ENCODE data around the gene VPS18.
A peak's percentile ranks its signal among the peaks of the same experiment; 100 is the strongest.
"Not testable (repeated sequence)": the region's sequence is repeated elsewhere in the genome, so short reads cannot be mapped to it uniquely, and the experiment has no call there.

VPS18 gene

GRCh38 chr15:40893733-40894680 is at the start of gene VPS18:
Gene VPS18 (plus strand): TSS chr15:40894450. CDS start chr15:40894769, 319 bp downstream.
- DNase-seq, result peak; percentile 98 to 99

- peak; percentile 22 to 29 for DNase-seq
Measured at GRCh38 chr15:40844696-40845030, 49.6 kb upstream of the VPS18 start.

GRCh38 chr15:40845036-40845435 is 49.2 kb upstream of the VPS18 start:
- no peak for DNase-seq

- no peak for DNase-seq
Measured at GRCh38 chr15:40845511-40846284, 48.6 kb upstream of the VPS18 start.

GRCh38 chr15:40846841-40847222 is 47.4 kb upstream of the VPS18 start:
- DNase-seq, result no peak

GRCh38 chr15:40847223-40847961 is 46.9 kb upstream of the VPS18 start:
- no peak for DNase-seq

- no peak for DNase-seq
Measured at GRCh38 chr15:40850576-40851112, 43.6 kb upstream of the VPS18 start.

- DNase-seq, result no peak
Measured at GRCh38 chr15:40852529-40852928, 41.7 kb upstream of the VPS18 start.

- no peak for DNase-seq
Measured at GRCh38 chr15:40853241-40853890, 40.9 kb upstream of the VPS18 start.

- DNase-seq, result no peak
Measured at GRCh38 chr15:40854161-40854560, 40.1 kb upstream of the VPS18 start.

GRCh38 chr15:40855706-40856234 is 38.5 kb upstream of the VPS18 start:
- no peak for DNase-seq

GRCh38 chr15:40856746-40857145 is 37.5 kb upstream of the VPS18 start:
- DNase-seq, result no peak

GRCh38 chr15:40857601-40858341 is 36.5 kb upstream of the VPS18 start:
- peak; percentile 68 to 84 for DNase-seq

- no peak for DNase-seq
Measured at GRCh38 chr15:40858706-40859105, 35.5 kb upstream of the VPS18 start.

- DNase-seq, result peak; percentile 79 to 82
Measured at GRCh38 chr15:40859206-40859851, 34.9 kb upstream of the VPS18 start.

- DNase-seq, result not testable (repeated sequence)
Measured at GRCh38 chr15:40861147-40861546, 33.1 kb upstream of the VPS18 start.

GRCh38 chr15:40863660-40864270 is 30.5 kb upstream of the VPS18 start:
- no peak for DNase-seq

GRCh38 chr15:40867199-40867598 is 27.1 kb upstream of the VPS18 start:
- DNase-seq, result no peak

GRCh38 chr15:40869686-40870085 is 24.6 kb upstream of the VPS18 start:
- no peak for DNase-seq

GRCh38 chr15:40870716-40871115 is 23.5 kb upstream of the VPS18 start:
- no peak for DNase-seq
